Hematopoietic multipotent progenitor cell treated with erythropoietin and hydrocortisone succinate and interleukin-3 and kit ligand, for 15 days (in vitro differentiated cells): Measurements from ENCODE around the gene TRAPPC2.
A peak's percentile ranks its signal among the peaks of the same experiment; 100 is the strongest.

Experiments used
- DNase-seq: peaks from one replicate; pipeline ENCODE4 v3.0.0-alpha.2; 2015; ENCODE audit warnings: low spot score

TRAPPC2 gene

GRCh38 chrX:13734278-13735172 lies at the start of gene TRAPPC2, which contains the start of gene OFD1:
Gene TRAPPC2, minus strand, starts transcription at chrX:13734620. Its CDS starts 14,657 bp downstream, at chrX:13719963.
Gene OFD1, plus strand, starts transcription at chrX:13734748. Its CDS starts 324 bp downstream, at chrX:13735072.
- peak; percentile 92 for DNase-seq

GRCh38 chrX:13780868-13781427 lies 46.5 kb upstream of the TRAPPC2 start:
- no peak for DNase-seq

GRCh38 chrX:13778916-13779315 lies 44.5 kb upstream of the TRAPPC2 start:
- DNase-seq: no peak

- DNase-seq: no peak
Observed at GRCh38 chrX:13776387-13776786, 42.0 kb upstream of the TRAPPC2 start.

GRCh38 chrX:13775837-13776236 lies 41.4 kb upstream of the TRAPPC2 start:
- DNase-seq: no peak

GRCh38 chrX:13774696-13775095 lies 40.3 kb upstream of the TRAPPC2 start:
- DNase-seq: no peak

- DNase-seq: no peak
Observed at GRCh38 chrX:13770013-13770535, 35.7 kb upstream of the TRAPPC2 start.

- DNase-seq: no peak
Observed at GRCh38 chrX:13768939-13769338, 34.5 kb upstream of the TRAPPC2 start.

- DNase-seq: no peak
Observed at GRCh38 chrX:13764765-13765164, 30.3 kb upstream of the TRAPPC2 start.

GRCh38 chrX:13764281-13764680 lies 29.9 kb upstream of the TRAPPC2 start:
- DNase-seq: no peak

- no peak for DNase-seq
Observed at GRCh38 chrX:13763489-13763888, 29.1 kb upstream of the TRAPPC2 start.

- DNase-seq: peak; percentile 36
Observed at GRCh38 chrX:13761606-13762414, 27.4 kb upstream of the TRAPPC2 start.

- DNase-seq: no peak
Observed at GRCh38 chrX:13760426-13760825, 26.0 kb upstream of the TRAPPC2 start.

- DNase-seq: no peak
Observed at GRCh38 chrX:13759152-13759718, 24.8 kb upstream of the TRAPPC2 start.

- DNase-seq: no peak
Observed at GRCh38 chrX:13756381-13756780, 22.0 kb upstream of the TRAPPC2 start.

- DNase-seq: no peak
Observed at GRCh38 chrX:13755254-13755653, 20.8 kb upstream of the TRAPPC2 start.

GRCh38 chrX:13754765-13755164 lies 20.3 kb upstream of the TRAPPC2 start:
- no peak for DNase-seq

- DNase-seq: no peak
Observed at GRCh38 chrX:13752646-13753045, 18.2 kb upstream of the TRAPPC2 start.

- DNase-seq: no peak
Observed at GRCh38 chrX:13752141-13752540, 17.7 kb upstream of the TRAPPC2 start.

GRCh38 chrX:13750812-13751211 lies 16.4 kb upstream of the TRAPPC2 start:
- no peak for DNase-seq

- DNase-seq: peak; percentile 64
Observed at GRCh38 chrX:13750204-13750603, 15.8 kb upstream of the TRAPPC2 start.

- no peak for DNase-seq
Observed at GRCh38 chrX:13748486-13748885, 14.1 kb upstream of the TRAPPC2 start.
